Transverse colon (tissue), 4 donors: ENCODE data around the gene TLL1.

Experiments
- CTCF ChIP-seq, 5 experiments: fragments of 200-600 bp in 3 of 5; fragments of 450-650 bp in 2 of 5; sonication (generic) in 3 of 5; IDR thresholded peaks; 1 replicate in 2 of 5; 2 replicates in 3 of 5; pipeline ENCODE4 v1.5.1; 2016 to 2017; ENCODE audit warnings: antibody characterized with exemption in 5 of 5, inconsistent platforms in 3 of 5, mild to moderate bottlenecking in 2 of 5, moderate library complexity in 1 of 5
- POLR2A ChIP-seq: fragments of 450-650 bp; IDR thresholded peaks from one replicate; pipeline ENCODE4 v1.6.1; 2016; ENCODE audit warnings: antibody characterized with exemption, mild to moderate bottlenecking, moderate library complexity
- POLR2AphosphoS5 ChIP-seq, 3 donors: sonication (generic); formaldehyde crosslinking; IDR thresholded peaks; one replicate each; pipeline ENCODE4 v1.6.1; 2016; ENCODE audit warnings: antibody characterized with exemption in 3 of 3

GRCh38 chr4:165971933-165972332 is 98.9 kb downstream of the TLL1 start:
- TF ChIP-seq POLR2A (no peak), CTCF (IDR thresholded peaks at IDR 0.05) (no peak), POLR2AphosphoS5 (IDR thresholded peaks at IDR 0.05) (no peak)
